Ovary (tissue), 9 donors: ENCODE measurements around the gene RBM15. TPM values are rescaled to one million over a fixed set of nuclear protein-coding genes. Genes with fewer than 3 reads are reported as not detected.

Source experiments
- DNase-seq, 5 donors: peaks; one replicate each; pipeline ENCODE4 v3.0.0-alpha.2; 2019 to 2020
- H3K27ac ChIP-seq, 2 donors: fragments of 200-600 bp; one replicate each; pipeline versions ENCODE4 v1.5.1 to v1.8.0; 2019 to 2022
- H3K27me3 ChIP-seq: fragments of 200-600 bp; one replicate; pipeline ENCODE4 v1.8.0; 2022
- H3K36me3 ChIP-seq: fragments of 200-600 bp; sonication (generic); one replicate; pipeline ENCODE4 v1.5.1; 2019
- H3K4me1 ChIP-seq: one replicate; pipeline ENCODE4 v1.8.1; 2013; ENCODE audit warnings: mild to moderate bottlenecking, moderate library complexity; ENCODE audit not compliant: insufficient read depth
- H3K4me3 ChIP-seq: fragments of 200-600 bp; sonication (generic); one replicate; pipeline ENCODE4 v1.5.1; 2017
- H3K9me3 ChIP-seq, 2 donors: fragments of 200-600 bp in 1 of 2; sonication (generic) in 1 of 2; one replicate each; pipeline versions ENCODE4 v1.5.1 to v1.8.1; 2013 to 2019; ENCODE audit warnings: mild to moderate bottlenecking in 1 of 2, moderate library complexity in 1 of 2
- CTCF ChIP-seq, 3 donors: fragments of 450-650 bp in 2 of 3; fragments of 200-600 bp in 1 of 3; IDR thresholded peaks; one replicate each; pipeline versions ENCODE4 v1.5.1 to v1.8.0; 2016 to 2022; ENCODE audit warnings: antibody characterized with exemption in 3 of 3, mild to moderate bottlenecking in 1 of 3
- EP300 ChIP-seq: sonication (generic); formaldehyde crosslinking; IDR thresholded peaks from one replicate; pipeline ENCODE4 v1.6.1; 2017; ENCODE audit warnings: antibody characterized with exemption
- POLR2A ChIP-seq: fragments of 450-650 bp; IDR thresholded peaks from one replicate; pipeline ENCODE4 v1.6.1; 2017; ENCODE audit warnings: antibody characterized with exemption, mild to moderate bottlenecking, moderate library complexity
- WGBS, 3 donors: extraction: QIAGEN DNeasy Blood & Tissue Kit in 1 of 3; methylation state at CpG; one replicate each; pipeline versions ENCODE4 v1.1.5 to v1.1.7; 2013 to 2017; 5-methylcytosine and 5-hydroxymethylcytosine counted together
- intact Hi-C, 4 donors: fragments of 100-400 bp; cut with DNase I; formaldehyde crosslinking; loops; one replicate each; pipeline versions ENCODE4 v1.11.0 to v1.15.1; 2022 to 2023
- polyA plus RNA-seq, 2 donors: library from polyadenylated mRNA; stranded (reverse); fragments of 200-250 nt in 1 of 2; fragments of 350-450 nt in 1 of 2; fragmentation: Illumina TruSeq in 1 of 2; extraction: RNeasy Lipid Tissue Mini Kit (QIAGEN cat#74804) in 1 of 2; gene quantifications; one replicate each; pipeline ENCODE4 v1.2.3, GENCODE V29; 2013 to 2014
- total RNA-seq, 7 donors: library from RNA; depleted of rRNA in 2 of 7; stranded (reverse); fragments of >200 nt in 2 of 7; fragmentation: NEBNext Ultra II Directional in 3 of 7; extraction: Animal tissue kit (Norgen Biotek cat#: 25700) in 3 of 7; gene quantifications; one replicate each; pipeline versions ENCODE4 v1.1.0 to v1.2.4, GENCODE V29; 2016 to 2023
- donor health status: DM: no; HTN: no; CAD: no; lungs with moderate emphysema.
- donor health status: DM: no; HTN: no; CAD: no.
- donor health status: Bipolar disorder and iron deficiency.
- donor health status: DM: yes; HTN: yes; CAD: no.
- donor health status: DM: no; HTN: no; CAD: no.
- donor health status: DM: yes; HTN: yes; CAD: no.

Gene RBM15
- total and polyA plus RNA-seq, 9 donors, result 3.4 to 28.7 (median 25.1) TPM

- Histone ChIP-seq H3K4me1 (peaks cover 7% of the 10 kb centered on the region), H3K9me3 (no peaks in the 10 kb centered on the region), H3K27me3 (no peaks in the 10 kb centered on the region), H3K36me3 (no peaks in the 10 kb centered on the region), H3K27ac (no peak overlapping the region), H3K4me3 (no peak overlapping the region)
- intact Hi-C loops, result loop anchor here in 1 of 4 donors (10.0 kb wide), 1 partner anchor 47 kb away; the partner anchor contains the start of gene SLC16A4
- no peak for DNase-seq
- 58 to 66% (median 63%) methylated on average over 14 of the region's 14 CpGs for WGBS, 3 donors
- TF ChIP-seq CTCF (IDR thresholded peaks at IDR 0.05), result no peak
- no peak for TF ChIP-seq EP300
- TF ChIP-seq POLR2A, result no peak
Measured at GRCh38 chr1:110347182-110347893, 8.2 kb downstream of the RBM15 start.

- TF ChIP-seq CTCF (IDR thresholded peaks at IDR 0.05) (no peak), EP300 (no peak), POLR2A (no peak)
- intact Hi-C loops, result loop anchor here in 1 of 4 donors (10.0 kb wide), 1 partner anchor 47 kb away; the partner anchor contains the start of gene SLC16A4
- H3K27ac ChIP-seq, result no peak overlapping the region
Measured at GRCh38 chr1:110348050-110348449, 8.9 kb downstream of the RBM15 start.

GRCh38 chr1:110348771-110349170 lies 9.6 kb downstream of the RBM15 start:
- H3K9me3 ChIP-seq, result no peaks in the 10 kb centered on the region
- no peak for DNase-seq
- no peaks in the 10 kb centered on the region for H3K27me3 ChIP-seq
- H3K4me1 ChIP-seq, result peaks cover 7% of the 10 kb centered on the region
- TF ChIP-seq POLR2A (no peak), CTCF (IDR thresholded peaks at IDR 0.05) (no peak), EP300 (no peak)
- H3K27ac ChIP-seq, result no peak overlapping the region
- intact Hi-C loops, result loop anchor here in 1 of 4 donors (10.0 kb wide), 1 partner anchor 46 kb away; the partner anchor contains the start of gene SLC16A4
- H3K36me3 ChIP-seq, result no peaks in the 10 kb centered on the region
- H3K4me3 ChIP-seq, result no peak overlapping the region

More at GRCh38 chr1:110348050-110348449, 8.9 kb downstream of the RBM15 start:
- Histone ChIP-seq H3K36me3 (no peaks in the 10 kb centered on the region), H3K27me3 (no peaks in the 10 kb centered on the region), H3K4me3 (no peak overlapping the region), H3K9me3 (no peaks in the 10 kb centered on the region), H3K4me1 (peaks cover 7% of the 10 kb centered on the region)
- no peak for DNase-seq
- WGBS, 3 donors, result 22 to 28% (median 23%) methylated on average over 2 of the region's 2 CpGs

GRCh38 chr1:110350360-110350759 lies 11.2 kb downstream of the RBM15 start:
- no peak for DNase-seq
- H3K9me3 ChIP-seq, result no peaks in the 10 kb centered on the region
- no peaks in the 10 kb centered on the region for H3K36me3 ChIP-seq
- intact Hi-C loops, result no loop called here
- H3K4me3 ChIP-seq, result no peak overlapping the region
- H3K27ac ChIP-seq, result no peak overlapping the region
- H3K27me3 ChIP-seq, result no peaks in the 10 kb centered on the region
- TF ChIP-seq POLR2A (no peak), CTCF (IDR thresholded peaks at IDR 0.05) (no peak), EP300 (no peak)
- 85 to 91% (median 87%) methylated on average over 2 of the region's 2 CpGs for WGBS, 3 donors
- peaks cover 7% of the 10 kb centered on the region for H3K4me1 ChIP-seq
